H9 (cell line): ENCODE results near the gene PHEX. TPM values are rescaled to one million over a fixed set of nuclear protein-coding genes. Genes with fewer than 3 reads are reported as not detected.

Source experiments
- DNase-seq: peaks from one replicate; pipeline ENCODE4 v3.0.0-alpha.2; 2017
- H2AFZ ChIP-seq: one replicate; pipeline ENCODE4 v1.6.1; 2013; ENCODE audit warnings: mild to moderate bottlenecking, low read length, control low read depth, moderate library complexity
- H2AK5ac ChIP-seq: 2 replicates; pipeline ENCODE4 v1.6.1; 2013; ENCODE audit warnings: low read length, control low read depth, mixed read lengths; ENCODE audit not compliant: insufficient read length
- H2BK120ac ChIP-seq: one replicate; pipeline ENCODE4 v1.6.1; 2013; ENCODE audit warnings: low read depth, mild to moderate bottlenecking, low read length, control low read depth, inconsistent platforms; ENCODE audit not compliant: poor library complexity, severe bottlenecking
- H2BK12ac ChIP-seq: 2 replicates; pipeline ENCODE4 v1.6.1; 2013; ENCODE audit warnings: low read length, control low read depth, mixed read lengths, low read depth; ENCODE audit not compliant: insufficient read length
- H2BK15ac ChIP-seq: 2 replicates; pipeline ENCODE4 v1.6.1; 2013; ENCODE audit warnings: low read depth, low read length, control low read depth
- H2BK20ac ChIP-seq: one replicate; pipeline ENCODE4 v1.6.1; 2013; ENCODE audit warnings: low read depth, mild to moderate bottlenecking, low read length, control low read depth, inconsistent platforms; ENCODE audit not compliant: poor library complexity, severe bottlenecking
- H2BK5ac ChIP-seq: 2 replicates; pipeline ENCODE4 v1.6.1; 2013; ENCODE audit warnings: low read length, control low read depth, mixed read lengths; ENCODE audit not compliant: insufficient read length
- H3K14ac ChIP-seq: 2 replicates; pipeline ENCODE4 v1.6.1; 2013; ENCODE audit warnings: low read length, control low read depth; ENCODE audit not compliant: insufficient read depth
- H3K18ac ChIP-seq: 2 replicates; pipeline ENCODE4 v1.6.1; 2013; ENCODE audit warnings: low read depth, mild to moderate bottlenecking, mixed read lengths, low read length, control low read depth; ENCODE audit not compliant: insufficient read length
- H3K23ac ChIP-seq: 2 replicates; pipeline ENCODE4 v1.6.1; 2013; ENCODE audit warnings: low read length, control low read depth, mixed read lengths, low read depth; ENCODE audit not compliant: insufficient read length
- H3K23me2 ChIP-seq: 2 replicates; pipeline ENCODE4 v1.6.1; 2013; ENCODE audit warnings: low read depth, mild to moderate bottlenecking, mixed read lengths, low read length, control low read depth; ENCODE audit not compliant: insufficient read length, poor library complexity, severe bottlenecking
- H3K27ac ChIP-seq: 2 replicates; pipeline ENCODE4 v1.5.1; 2013; ENCODE audit warnings: low read length, control low read depth, mixed read lengths, low read depth; ENCODE audit not compliant: insufficient read length
- H3K27me3 ChIP-seq: 2 replicates; pipeline ENCODE4 v1.6.1; 2013; ENCODE audit warnings: low read length, control low read depth, inconsistent platforms; ENCODE audit not compliant: insufficient read depth
- H3K4ac ChIP-seq: 2 replicates; pipeline ENCODE4 v1.6.1; 2013; ENCODE audit warnings: low read depth, mild to moderate bottlenecking, control low read depth, inconsistent platforms, low read length, moderate library complexity
- H3K4me1 ChIP-seq: 2 replicates; pipeline ENCODE4 v1.6.1; 2013; ENCODE audit warnings: low read length, control low read depth, inconsistent platforms; ENCODE audit not compliant: insufficient read depth
- H3K4me2 ChIP-seq: 2 replicates; pipeline ENCODE4 v1.6.1; 2013; ENCODE audit warnings: low read length, control low read depth, mixed read lengths; ENCODE audit not compliant: insufficient read length, insufficient read depth
- H3K56ac ChIP-seq: 2 replicates; pipeline ENCODE4 v1.6.1; 2013; ENCODE audit warnings: low read depth, mild to moderate bottlenecking, mixed read lengths, low read length, control low read depth; ENCODE audit not compliant: insufficient read length
- H3K79me1 ChIP-seq: 2 replicates; pipeline ENCODE4 v1.6.1; 2013; ENCODE audit warnings: low read depth, mild to moderate bottlenecking, moderate library complexity, low read length, control low read depth, inconsistent platforms; ENCODE audit not compliant: insufficient read depth, poor library complexity, severe bottlenecking
- H3K79me2 ChIP-seq: 2 replicates; pipeline ENCODE4 v1.6.1; 2013; ENCODE audit warnings: low read length, control low read depth, inconsistent platforms; ENCODE audit not compliant: insufficient read depth
- H3K9ac ChIP-seq: 2 replicates; pipeline ENCODE4 v1.6.1; 2013; ENCODE audit warnings: low read length, control low read depth, mixed read lengths; ENCODE audit not compliant: insufficient read length; ENCODE audit errors: extremely low read depth
- H3K9me3 ChIP-seq: one replicate; pipeline ENCODE4 v1.6.1; 2013; ENCODE audit warnings: low read depth, low read length, inconsistent platforms; ENCODE audit not compliant: control insufficient read depth
- H3T11ph ChIP-seq: one replicate; pipeline ENCODE4 v1.6.1; 2013; ENCODE audit warnings: mild to moderate bottlenecking, low read length, control low read depth, inconsistent platforms
- H4K20me1 ChIP-seq: one replicate; pipeline ENCODE4 v1.6.1; 2013; ENCODE audit not compliant: control insufficient read depth, insufficient read length, insufficient read depth
- H4K5ac ChIP-seq: 2 replicates; pipeline ENCODE4 v1.6.1; 2013; ENCODE audit warnings: low read depth, mild to moderate bottlenecking, mixed read lengths, low read length, control low read depth; ENCODE audit not compliant: insufficient read length
- H4K8ac ChIP-seq: replicated peaks from 2 replicates; pipeline ENCODE4 v1.6.1; 2013; ENCODE audit warnings: low read length, control low read depth, mixed read lengths, low read depth; ENCODE audit not compliant: insufficient read length
- H4K91ac ChIP-seq: 2 replicates; pipeline ENCODE4 v1.6.1; 2013; ENCODE audit warnings: low read depth, mild to moderate bottlenecking, moderate library complexity, mixed read lengths, low read length, control low read depth; ENCODE audit not compliant: insufficient read length
- H3K27ac Mint-ChIP-seq, 3 experiments: 2 replicates in 2 of 3; 3 replicates in 1 of 3; pipeline ENCODE4 v1.8.0; 2020 to 2021; ENCODE audit warnings: mixed read lengths in 3 of 3, mild to moderate bottlenecking in 1 of 3, moderate library complexity in 1 of 3
- H3K27me3 Mint-ChIP-seq: 2 replicates; pipeline ENCODE4 v1.8.0; 2021; ENCODE audit warnings: low read depth, mild to moderate bottlenecking, moderate library complexity, mixed read lengths
- H3K36me3 Mint-ChIP-seq, 3 experiments: 2 replicates in 2 of 3; 3 replicates in 1 of 3; pipeline ENCODE4 v1.8.0; 2020 to 2021; ENCODE audit warnings: low read depth in 3 of 3, mixed read lengths in 3 of 3; ENCODE audit not compliant: insufficient read depth in 1 of 3
- H3K4me1 Mint-ChIP-seq, 2 experiments: 2 replicates each; pipeline ENCODE4 v1.8.0; 2020; ENCODE audit warnings: mixed read lengths in 2 of 2
- H3K4me3 Mint-ChIP-seq, 2 experiments: 2 replicates in 1 of 2; 3 replicates in 1 of 2; pipeline ENCODE4 v1.8.0; 2020 to 2021; ENCODE audit warnings: mild to moderate bottlenecking in 2 of 2, mixed read lengths in 2 of 2, moderate library complexity in 1 of 2
- H3K9me3 Mint-ChIP-seq, 2 experiments: 2 replicates in 1 of 2; 3 replicates in 1 of 2; pipeline ENCODE4 v1.8.0; 2020; ENCODE audit warnings: mild to moderate bottlenecking in 2 of 2, mixed read lengths in 2 of 2, moderate library complexity in 1 of 2
- WGBS: extraction: QIAGEN DNeasy Blood & Tissue Kit; methylation state at CpG from one replicate; pipeline ENCODE4 v1.1.7; 2013; ENCODE audit warnings: missing lambda C conversion rate, low lambda C conversion rate, mixed read lengths; ENCODE audit not compliant: insufficient read length; ENCODE audit errors: extremely low coverage; 5-methylcytosine and 5-hydroxymethylcytosine counted together
- total RNA-seq: library from RNA; stranded (reverse); gene quantifications from 2 replicates; pipeline ENCODE4 v1.2.1, GENCODE V29; 2021
- TF ChIP-seq, protein P1 (sequence below): fragments of 200-600 bp; sonication (generic); conservative IDR thresholded peaks from 3 replicates; pipeline ENCODE4 v1.8.0; 2021; ENCODE audit warnings: antibody characterized with exemption, mild to moderate bottlenecking

PHEX gene
- total RNA-seq, 1 experiment from 2014 or later, result 0.11 TPM

- no peak overlapping the region for H4K8ac ChIP-seq
- H4K5ac ChIP-seq, result no peak overlapping the region
- TF ChIP-seq, protein P1, sequence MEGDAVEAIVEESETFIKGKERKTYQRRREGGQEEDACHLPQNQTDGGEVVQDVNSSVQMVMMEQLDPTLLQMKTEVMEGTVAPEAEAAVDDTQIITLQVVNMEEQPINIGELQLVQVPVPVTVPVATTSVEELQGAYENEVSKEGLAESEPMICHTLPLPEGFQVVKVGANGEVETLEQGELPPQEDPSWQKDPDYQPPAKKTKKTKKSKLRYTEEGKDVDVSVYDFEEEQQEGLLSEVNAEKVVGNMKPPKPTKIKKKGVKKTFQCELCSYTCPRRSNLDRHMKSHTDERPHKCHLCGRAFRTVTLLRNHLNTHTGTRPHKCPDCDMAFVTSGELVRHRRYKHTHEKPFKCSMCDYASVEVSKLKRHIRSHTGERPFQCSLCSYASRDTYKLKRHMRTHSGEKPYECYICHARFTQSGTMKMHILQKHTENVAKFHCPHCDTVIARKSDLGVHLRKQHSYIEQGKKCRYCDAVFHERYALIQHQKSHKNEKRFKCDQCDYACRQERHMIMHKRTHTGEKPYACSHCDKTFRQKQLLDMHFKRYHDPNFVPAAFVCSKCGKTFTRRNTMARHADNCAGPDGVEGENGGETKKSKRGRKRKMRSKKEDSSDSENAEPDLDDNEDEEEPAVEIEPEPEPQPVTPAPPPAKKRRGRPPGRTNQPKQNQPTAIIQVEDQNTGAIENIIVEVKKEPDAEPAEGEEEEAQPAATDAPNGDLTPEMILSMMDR, result no peak
- no peak overlapping the region for H3K23ac ChIP-seq
- no peak overlapping the region for H4K91ac ChIP-seq
- Mint-ChIP-seq H3K9me3 (peaks cover 6 to 33% of the 10 kb centered on the region in 2 experiments; a peak in 4 of 5 replicates), H3K4me3 (no peak overlapping the region), H3K27me3 (no peaks in the 10 kb centered on the region), H3K27ac (no peak overlapping the region), H3K36me3 (peaks cover 0 to 3% (median 0%) of the 10 kb centered on the region in 3 experiments; a peak in 2 of 7 replicates), H3K4me1 (no peaks in the 10 kb centered on the region)
- no peak overlapping the region for H2AFZ ChIP-seq
- H2BK20ac ChIP-seq, result no peak overlapping the region
- H2BK120ac ChIP-seq, result no peak overlapping the region
- no peaks in the 10 kb centered on the region for H3K79me1 ChIP-seq
- no peaks in the 10 kb centered on the region for H3K27me3 ChIP-seq
- no peak overlapping the region for H2BK15ac ChIP-seq
- no peaks in the 10 kb centered on the region for H3K4me1 ChIP-seq
- H2BK5ac ChIP-seq, result no peak overlapping the region
- H3T11ph ChIP-seq, result no peak overlapping the region
- H3K9me3 ChIP-seq, result no peaks in the 10 kb centered on the region
- H3K4ac ChIP-seq, result no peak overlapping the region
- no peaks in the 10 kb centered on the region for H3K79me2 ChIP-seq
- H3K27ac ChIP-seq, result no peak overlapping the region
- no peaks in the 10 kb centered on the region for H4K20me1 ChIP-seq
- H2BK12ac ChIP-seq, result no peak overlapping the region
- no peak overlapping the region for H3K4me2 ChIP-seq
- no peak overlapping the region for H3K18ac ChIP-seq
- H3K14ac ChIP-seq, result no peak overlapping the region
- no peak overlapping the region for H3K56ac ChIP-seq
- H2AK5ac ChIP-seq, result no peak overlapping the region
- WGBS, result no CpG with 5 or more reads among the region's 15 CpGs
- no peak overlapping the region for H3K9ac ChIP-seq
- DNase-seq, result no peak
- no peaks in the 10 kb centered on the region for H3K23me2 ChIP-seq
Observed at GRCh38 chrX:22273714-22274317, 241.7 kb downstream of the PHEX start.
